ENCODE results near the gene AUTS2.
"Not testable (repeated sequence)": the region's sequence is repeated elsewhere in the genome, so short reads cannot be mapped to it uniquely, and the experiment has no call there.

AUTS2 gene

GRCh38 chr7:69782917-69783684 is 184.8 kb downstream of the AUTS2 start:
- no peak for DNase-seq (ENCODE audit: low read depth in 4 of 4, low spot score in 1 of 4)

GRCh38 chr7:69786130-69786529 is 187.9 kb downstream of the AUTS2 start:
- DNase-seq (ENCODE audit: low read depth in 4 of 4, low spot score in 1 of 4): not testable (repeated sequence)

- no peak for DNase-seq (ENCODE audit: low read depth in 4 of 4, low spot score in 1 of 4)
Observed at GRCh38 chr7:69786730-69787395, 188.6 kb downstream of the AUTS2 start.

GRCh38 chr7:69787736-69788431 is 189.6 kb downstream of the AUTS2 start:
- DNase-seq (ENCODE audit: low read depth in 4 of 4, low spot score in 1 of 4): no peak

GRCh38 chr7:69789563-69789962 is 191.3 kb downstream of the AUTS2 start:
- DNase-seq (ENCODE audit: low read depth in 4 of 4, low spot score in 1 of 4): no peak

GRCh38 chr7:69790977-69791724 is 192.9 kb downstream of the AUTS2 start:
- no peak for DNase-seq (ENCODE audit: low read depth in 4 of 4, low spot score in 1 of 4)

GRCh38 chr7:69791739-69792138 is 193.5 kb downstream of the AUTS2 start:
- no peak for DNase-seq (ENCODE audit: low read depth in 4 of 4, low spot score in 1 of 4)

GRCh38 chr7:69795932-69796331 is 197.7 kb downstream of the AUTS2 start:
- no peak for DNase-seq (ENCODE audit: low read depth in 4 of 4, low spot score in 1 of 4)

GRCh38 chr7:69796416-69796815 is 198.1 kb downstream of the AUTS2 start:
- no peak for DNase-seq (ENCODE audit: low read depth in 4 of 4, low spot score in 1 of 4)

- DNase-seq (ENCODE audit: low read depth in 4 of 4, low spot score in 1 of 4): no peak
Observed at GRCh38 chr7:69799048-69799697, 200.9 kb downstream of the AUTS2 start.

GRCh38 chr7:69799990-69800389 is 201.7 kb downstream of the AUTS2 start:
- no peak for DNase-seq (ENCODE audit: low read depth in 4 of 4, low spot score in 1 of 4)

GRCh38 chr7:69800495-69800894 is 202.2 kb downstream of the AUTS2 start:
- no peak for DNase-seq (ENCODE audit: low read depth in 4 of 4, low spot score in 1 of 4)

- DNase-seq (ENCODE audit: low read depth in 4 of 4, low spot score in 1 of 4): no peak
Observed at GRCh38 chr7:69801729-69802682, 203.7 kb downstream of the AUTS2 start.

- peak in 1 of 4 experiments; percentile 3 for DNase-seq (ENCODE audit: low read depth in 4 of 4, low spot score in 1 of 4)
Observed at GRCh38 chr7:69803699-69804516, 205.6 kb downstream of the AUTS2 start.

- DNase-seq (ENCODE audit: low read depth in 4 of 4, low spot score in 1 of 4): no peak
Observed at GRCh38 chr7:69804962-69805361, 206.7 kb downstream of the AUTS2 start.

- no peak for DNase-seq (ENCODE audit: low read depth in 4 of 4, low spot score in 1 of 4)
Observed at GRCh38 chr7:69808391-69808790, 210.1 kb downstream of the AUTS2 start.

- no peak for DNase-seq (ENCODE audit: low read depth in 4 of 4, low spot score in 1 of 4)
Observed at GRCh38 chr7:69811476-69812308, 213.4 kb downstream of the AUTS2 start.

GRCh38 chr7:69812756-69813155 is 214.5 kb downstream of the AUTS2 start:
- no peak for DNase-seq (ENCODE audit: low read depth in 4 of 4, low spot score in 1 of 4)
